ENCODE measurements around the gene MRPS34. TPM values are rescaled to one million over a fixed set of nuclear protein-coding genes. Genes with fewer than 3 reads are reported as not detected.

Gene MRPS34
- total and polyA plus RNA-seq, 10 of the 15 experiments (the other 5 are each of a cell fraction or from before 2014, with no cell fraction given): 3.6 to 285 (median 147) TPM

DNA sequence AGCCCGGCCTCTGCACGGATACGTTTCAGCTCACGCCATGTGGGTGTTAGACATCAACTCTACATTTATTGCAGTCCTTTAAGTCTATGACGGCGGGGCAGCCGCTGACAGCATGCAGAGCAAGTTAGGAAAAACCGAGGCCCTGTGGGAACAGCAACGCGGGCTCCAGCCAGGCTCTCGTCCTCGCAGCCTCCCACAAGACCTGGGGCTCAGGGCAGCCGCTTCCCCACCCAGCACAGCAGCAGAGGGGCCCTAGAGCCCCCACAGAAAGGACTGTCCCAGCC is 3.7 kb upstream of the MRPS34 start:
- Histone ChIP-seq H4K20me1 (ENCODE audit: control insufficient read depth, insufficient read depth) (no peaks in the 10 kb centered on the region), H3K9me3 (replicated peaks; ENCODE audit: control insufficient read depth, insufficient read depth, low read length) (no peaks in the 10 kb centered on the region), H2AFZ (ENCODE audit: control insufficient read depth, low read depth, low read length) (no peak overlapping the region), H3K27ac (ENCODE audit: control insufficient read depth, insufficient read depth) (no peak overlapping the region), H3K27me3 (replicated peaks in 1 of 2; ENCODE audit: control insufficient read depth in 2 of 2, insufficient read depth in 2 of 2, low read length in 1 of 2) (no peaks in the 10 kb centered on the region), H3K4me2 (ENCODE audit: control insufficient read depth, insufficient read depth) (no peak overlapping the region), H3K9ac (ENCODE audit: control insufficient read depth, insufficient read depth, low read length) (no peak overlapping the region), H3K4me3 (no peak overlapping the region), H3K79me2 (ENCODE audit: control insufficient read depth, insufficient read depth, low read length) (peaks cover 31% of the 10 kb centered on the region), H3K36me3 (ENCODE audit: control insufficient read depth in 2 of 2, insufficient read depth in 2 of 2, low read length in 1 of 2) (peaks cover 3 to 8% of the 10 kb centered on the region in 2 experiments; a peak in 3 of 4 replicates), H3K4me1 (ENCODE audit: control insufficient read depth, insufficient read depth, low read length) (peaks cover 17% of the 10 kb centered on the region)
- ChIA-PET RAD21 (ENCODE audit: unreplicated experiment) (no interaction called here), POLR2A (interaction anchor here (0.5 kb wide), 1 partner anchor 71 kb away, joined by 3 read pairs; no protein-coding TSS in a partner anchor), SMC1A (ENCODE audit: uncharacterized antibody, unreplicated experiment) (no interaction called here), CTCF (no interaction called here)
- WGBS (ENCODE audit: insufficient coverage, insufficient replicate concordance, low lambda C conversion rate, missing lambda C conversion rate): 97% methylated on average over 13 of the region's 13 CpGs
- in situ Hi-C loops (cut with MboI) (no loop called here), intact Hi-C loops (cut with micrococcal nuclease; ENCODE audit: unreplicated experiment) (no loop called here)
- DNase-seq (ENCODE audit: low read depth, low spot score) (no peak), ATAC-seq (no peak), FAIRE-seq (no peak)
- BruUV-seq (replicated peaks): no TSS peak
- TF ChIP-seq RAD21 (IDR thresholded peaks at IDR 0.05; ENCODE audit: insufficient read depth, low read depth, low read length): no peak
- TF ChIP-seq SIN3A (IDR thresholded peaks at IDR 0.05; ENCODE audit: low read depth, low read length): no peak
- TF ChIP-seq, protein P1, sequence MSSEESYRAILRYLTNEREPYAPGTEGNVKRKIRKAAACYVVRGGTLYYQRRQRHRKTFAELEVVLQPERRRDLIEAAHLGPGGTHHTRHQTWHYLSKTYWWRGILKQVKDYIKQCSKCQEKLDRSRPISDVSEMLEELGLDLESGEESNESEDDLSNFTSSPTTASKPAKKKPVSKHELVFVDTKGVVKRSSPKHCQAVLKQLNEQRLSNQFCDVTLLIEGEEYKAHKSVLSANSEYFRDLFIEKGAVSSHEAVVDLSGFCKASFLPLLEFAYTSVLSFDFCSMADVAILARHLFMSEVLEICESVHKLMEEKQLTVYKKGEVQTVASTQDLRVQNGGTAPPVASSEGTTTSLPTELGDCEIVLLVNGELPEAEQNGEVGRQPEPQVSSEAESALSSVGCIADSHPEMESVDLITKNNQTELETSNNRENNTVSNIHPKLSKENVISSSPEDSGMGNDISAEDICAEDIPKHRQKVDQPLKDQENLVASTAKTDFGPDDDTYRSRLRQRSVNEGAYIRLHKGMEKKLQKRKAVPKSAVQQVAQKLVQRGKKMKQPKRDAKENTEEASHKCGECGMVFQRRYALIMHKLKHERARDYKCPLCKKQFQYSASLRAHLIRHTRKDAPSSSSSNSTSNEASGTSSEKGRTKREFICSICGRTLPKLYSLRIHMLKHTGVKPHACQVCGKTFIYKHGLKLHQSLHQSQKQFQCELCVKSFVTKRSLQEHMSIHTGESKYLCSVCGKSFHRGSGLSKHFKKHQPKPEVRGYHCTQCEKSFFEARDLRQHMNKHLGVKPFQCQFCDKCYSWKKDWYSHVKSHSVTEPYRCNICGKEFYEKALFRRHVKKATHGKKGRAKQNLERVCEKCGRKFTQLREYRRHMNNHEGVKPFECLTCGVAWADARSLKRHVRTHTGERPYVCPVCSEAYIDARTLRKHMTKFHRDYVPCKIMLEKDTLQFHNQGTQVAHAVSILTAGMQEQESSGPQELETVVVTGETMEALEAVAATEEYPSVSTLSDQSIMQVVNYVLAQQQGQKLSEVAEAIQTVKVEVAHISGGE (CRISPR knock-in tag; IDR thresholded peaks at IDR 0.05): no peak
- TF ChIP-seq HDAC2 (IDR thresholded peaks at IDR 0.05): no peak
- no peak for TF ChIP-seq ATF7 (IDR thresholded peaks at IDR 0.05; ENCODE audit: low read depth)
- no peak for TF ChIP-seq PAX8 (IDR thresholded peaks at IDR 0.05)
- no peak for TF ChIP-seq ASH2L (IDR thresholded peaks at IDR 0.05; ENCODE audit: borderline replicate concordance, low read depth)

Measured in GM12878 (cell line).